GM19043 (cell line): ENCODE results near the gene NUCB1.
A peak's percentile ranks its signal among the peaks of the same experiment; 100 is the strongest.
"Not testable (repeated sequence)": the region's sequence is repeated elsewhere in the genome, so short reads cannot be mapped to it uniquely, and the experiment has no call there.

Experiments
- ATAC-seq: cut with Tn5 transposase; IDR thresholded peaks from one replicate; pipeline ENCODE4 v1.9.1; 2021; ENCODE audit warnings: low read depth; ENCODE audit not compliant: unreplicated experiment

NUCB1 gene

DNA sequence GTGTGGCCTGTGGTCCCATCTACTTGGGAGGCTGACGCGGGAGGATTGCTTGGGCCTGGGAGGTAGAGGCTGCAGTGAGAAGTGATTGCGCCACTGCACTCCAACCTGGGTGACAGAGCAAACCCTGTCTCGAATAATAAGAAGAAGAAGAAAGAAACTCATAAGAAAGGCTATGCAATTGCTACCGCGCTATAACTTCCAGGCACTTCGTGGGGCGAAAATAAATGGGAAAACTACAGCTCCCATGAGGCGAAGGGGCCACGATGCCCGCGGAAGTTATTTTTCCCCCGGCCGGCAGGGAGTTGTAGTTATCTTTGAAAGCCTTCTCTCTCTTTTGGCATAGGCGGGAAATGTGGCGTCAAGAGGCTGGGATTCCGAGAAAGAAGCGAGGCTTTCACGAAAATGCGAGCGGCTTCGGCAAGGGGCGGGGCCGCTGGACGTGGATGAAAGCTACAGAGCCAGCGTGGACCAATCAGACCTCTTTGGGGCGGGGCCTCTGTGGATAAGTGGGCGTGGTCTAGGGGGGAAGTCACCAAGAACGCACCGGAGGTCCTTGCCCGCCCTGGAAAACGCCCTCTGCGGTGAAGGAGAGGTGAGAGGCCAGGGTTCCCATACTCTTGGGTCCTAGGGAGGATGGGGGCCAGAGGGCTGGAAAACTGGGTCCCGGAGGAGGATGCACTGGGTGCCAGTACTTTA is at the start of gene NUCB1:
Gene NUCB1 (plus strand): TSS at position 532 of the 696 bp plus-strand sequence. CDS start 485 bp downstream, outside the sequence.
- peak; percentile 87 for ATAC-seq

GRCh38 chr19:48852292-48852691 is 47.8 kb upstream of the NUCB1 start:
- ATAC-seq, result no peak

DNA sequence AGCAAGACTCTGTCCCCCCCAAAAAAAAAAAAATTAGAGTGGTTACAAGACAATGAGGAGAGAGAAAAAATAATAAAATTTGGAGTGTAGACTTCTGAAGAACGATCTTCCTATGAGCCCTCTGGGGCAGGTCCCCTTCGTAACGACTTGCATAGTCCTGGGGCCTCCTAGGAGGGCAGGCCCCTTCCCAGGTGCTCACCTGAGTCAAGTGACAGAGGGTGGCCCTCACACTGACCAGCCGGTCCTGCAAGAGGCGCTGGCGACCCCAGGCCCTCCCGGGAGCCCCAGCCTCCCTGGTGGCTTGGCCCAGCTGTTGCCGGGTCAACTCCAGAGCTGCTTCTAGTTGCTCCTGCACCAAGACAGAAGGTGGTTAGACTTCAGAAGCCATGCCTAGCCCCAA is 46.6 kb upstream of the NUCB1 start:
- ATAC-seq, result no peak

- ATAC-seq, result no peak
These were observed 46.0 kb upstream of the NUCB1 start for GRCh38 chr19:48854103-48854502.

GRCh38 chr19:48856921-48857320 is 43.2 kb upstream of the NUCB1 start:
- no peak for ATAC-seq

- peak; percentile 55 for ATAC-seq
These were observed 41.0 kb upstream of the NUCB1 start for GRCh38 chr19:48858984-48859710.

DNA sequence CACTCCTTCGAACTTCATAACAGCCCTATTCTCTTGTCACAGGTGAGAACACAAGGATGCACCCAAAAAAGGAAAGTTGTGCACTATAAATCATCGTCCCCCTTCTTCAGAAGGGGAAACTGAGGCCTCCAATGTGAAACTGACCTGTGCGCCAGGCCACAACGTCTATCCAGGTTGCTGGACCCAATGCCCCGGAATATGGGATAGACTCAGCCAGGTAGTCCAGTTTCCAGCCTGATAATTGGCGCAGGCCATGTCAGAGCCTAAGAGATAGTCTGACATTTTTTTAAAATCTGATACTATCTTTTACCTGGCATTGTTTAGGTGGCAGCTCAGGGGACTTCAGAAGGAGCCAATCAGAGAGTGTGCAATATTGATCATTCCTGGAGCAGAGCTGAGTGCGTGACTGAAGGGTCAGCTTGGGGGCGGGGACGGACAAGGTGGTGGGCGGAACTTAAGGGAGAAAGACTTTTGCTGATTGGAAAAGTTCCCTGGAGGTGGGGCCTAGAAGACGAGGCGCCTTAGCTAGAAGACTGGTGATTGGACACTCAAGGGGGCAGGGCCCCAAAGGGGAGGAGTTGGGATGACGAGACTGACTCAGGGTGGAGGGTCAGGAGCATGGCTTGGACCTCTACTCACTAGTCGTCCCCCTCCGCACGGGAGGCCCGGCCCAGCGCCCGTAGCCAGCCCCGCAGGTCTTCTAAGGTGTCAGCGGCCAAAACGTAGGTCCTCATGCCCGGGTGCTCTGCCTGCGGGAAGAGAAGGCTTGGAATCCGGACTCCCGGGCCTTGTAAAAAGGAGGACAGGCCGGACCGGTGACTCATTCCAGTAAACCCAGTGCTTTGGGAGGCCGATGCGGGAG is 40.2 kb upstream of the NUCB1 start:
- peak; percentile 74 for ATAC-seq

DNA sequence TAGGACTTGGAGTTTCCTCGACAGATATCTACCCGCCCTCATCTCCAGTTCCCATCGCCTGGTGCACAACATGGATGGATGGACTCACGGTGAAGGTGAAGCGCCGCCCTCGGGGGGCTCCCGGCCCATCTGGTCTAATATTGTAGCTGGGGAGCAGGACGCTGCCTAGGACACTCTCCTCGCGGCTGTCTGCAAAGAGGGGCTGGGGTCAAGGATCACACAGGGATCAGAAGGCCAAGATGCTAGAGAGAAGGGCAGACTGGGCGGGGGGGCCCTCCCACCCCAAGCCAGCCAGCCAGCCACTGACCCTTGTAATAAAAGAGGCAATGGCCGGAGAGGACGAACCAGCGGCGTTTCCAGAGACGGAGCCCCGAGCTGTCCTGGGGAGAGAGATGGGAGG is 38.8 kb upstream of the NUCB1 start:
- ATAC-seq, result no peak

DNA sequence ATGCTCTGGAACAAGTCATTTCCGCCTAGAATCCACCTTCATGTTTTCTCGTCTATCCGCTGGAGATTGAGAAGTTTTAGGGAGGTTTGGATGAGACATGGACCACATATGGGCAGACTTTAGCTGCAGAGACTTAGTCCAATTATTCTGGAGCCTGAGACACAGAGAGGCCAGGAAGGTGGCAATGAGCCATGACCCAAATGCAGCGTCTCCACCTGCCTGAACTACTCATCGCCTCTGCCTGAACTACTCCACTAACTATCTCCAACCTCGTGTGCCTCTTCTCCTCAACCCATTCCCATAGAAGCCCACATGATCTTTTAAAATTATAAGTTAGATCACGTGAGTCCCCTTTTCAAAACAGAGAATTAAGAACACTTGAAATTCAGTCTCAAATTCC is 37.3 kb upstream of the NUCB1 start:
- ATAC-seq, result no peak

GRCh38 chr19:48866692-48867091 is 33.4 kb upstream of the NUCB1 start:
- no peak for ATAC-seq

GRCh38 chr19:48867123-48867745 is 32.9 kb upstream of the NUCB1 start:
- ATAC-seq, result no peak

DNA sequence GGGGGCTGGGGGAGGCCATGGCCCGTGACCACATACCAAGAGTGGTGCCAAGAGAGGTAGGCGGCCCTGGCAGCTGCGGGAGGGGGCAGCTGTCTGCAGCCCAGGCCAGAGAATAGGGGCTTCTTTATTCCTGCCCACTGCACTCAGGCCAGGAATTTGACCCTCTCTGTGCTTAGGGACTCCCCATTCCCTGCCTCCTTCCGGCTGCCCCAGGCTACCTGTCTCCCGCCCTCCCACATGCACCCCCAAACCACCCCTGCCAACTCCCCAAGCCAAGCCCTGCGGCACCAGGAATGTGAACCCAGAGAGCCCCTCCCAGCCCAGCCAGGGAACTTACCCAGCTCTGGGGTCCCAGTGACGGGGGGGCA is 32.4 kb upstream of the NUCB1 start:
- ATAC-seq, result no peak

DNA sequence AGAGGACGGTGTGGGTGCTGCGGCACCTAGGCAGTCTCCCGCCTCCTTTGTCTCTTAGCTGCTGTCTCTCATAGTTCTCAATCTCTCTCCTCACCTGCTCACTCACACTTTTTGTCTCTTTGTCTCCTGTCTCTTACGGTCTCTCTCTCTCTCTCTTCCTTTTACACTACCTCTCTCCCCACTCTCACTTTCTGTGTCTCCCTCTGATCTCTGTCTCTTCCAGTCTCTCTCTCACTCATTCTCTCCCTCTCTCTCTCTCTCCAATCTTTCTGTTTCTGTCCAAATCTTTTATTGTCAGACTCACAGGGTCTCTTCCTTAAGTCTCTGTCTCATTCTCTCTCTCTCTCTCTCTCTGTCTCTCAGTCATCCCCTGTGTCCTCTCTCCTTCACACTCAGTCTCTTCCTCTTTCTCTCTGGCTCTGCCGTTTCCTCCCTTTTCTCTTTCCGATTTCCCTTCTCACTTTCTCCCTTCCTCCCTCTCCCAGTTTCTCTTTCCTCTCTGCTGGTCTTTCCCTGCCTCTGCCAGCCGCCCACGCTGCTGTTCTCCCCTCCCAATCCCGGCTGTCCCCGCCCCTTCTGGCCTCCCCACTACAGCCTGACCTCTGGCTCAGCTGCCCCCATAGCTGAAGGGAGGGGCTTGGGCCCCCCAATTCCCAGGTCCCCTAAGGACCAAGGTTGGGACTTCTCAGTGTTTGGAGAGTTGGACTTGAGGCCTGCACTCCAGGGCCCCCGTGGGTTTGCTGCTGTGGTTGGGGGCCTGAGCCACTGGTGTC is 31.8 kb upstream of the NUCB1 start, which contains the start of gene PLEKHA4:
Gene PLEKHA4 (minus strand): TSS at position 504 of the 773 bp plus-strand sequence. CDS start 997 bp downstream, outside the sequence.
- no peak for ATAC-seq

GRCh38 chr19:48870048-48870447 is 30.1 kb upstream of the NUCB1 start:
- no peak for ATAC-seq

DNA sequence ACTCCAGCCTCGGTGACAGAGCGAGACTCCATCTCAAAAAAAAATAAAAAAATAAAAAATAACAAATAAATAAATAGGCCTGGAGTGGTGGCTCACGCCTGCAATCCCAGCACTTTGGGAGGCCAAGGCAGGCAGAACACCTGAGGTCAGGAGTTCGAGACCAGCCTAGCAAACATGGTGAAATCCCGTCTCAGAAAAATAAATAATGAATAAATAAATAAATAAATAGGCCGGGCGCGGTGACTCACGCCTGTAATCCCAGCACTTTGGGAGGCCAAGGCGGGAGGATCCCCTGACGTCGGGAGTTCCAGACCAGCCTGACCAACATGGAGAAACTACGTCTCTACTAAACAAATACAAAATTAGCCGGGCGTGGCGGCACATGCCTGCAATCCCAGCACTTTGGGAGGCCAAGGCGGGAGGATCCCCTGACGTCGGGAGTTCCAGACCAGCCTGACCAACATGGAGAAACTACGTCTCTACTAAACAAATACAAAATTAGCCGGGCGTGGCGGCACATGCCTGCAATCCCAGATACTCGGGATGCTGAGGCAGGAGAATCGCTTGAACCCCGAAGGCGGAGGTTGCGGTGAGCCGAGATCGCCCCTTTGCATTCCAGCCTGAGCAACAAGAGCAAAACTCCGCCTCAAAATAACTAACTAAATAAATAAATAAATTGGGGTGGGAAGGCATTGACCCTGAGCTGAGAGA is 28.5 kb upstream of the NUCB1 start:
- not testable (repeated sequence) for ATAC-seq

GRCh38 chr19:48872182-48872883 is 27.8 kb upstream of the NUCB1 start, which contains the start of gene PPP1R15A:
Gene PPP1R15A, plus strand, starts transcription at chr19:48872421. Its CDS starts 813 bp downstream, at chr19:48873234.
- peak; percentile 46 for ATAC-seq

- ATAC-seq, result no peak
These were observed 27.1 kb upstream of the NUCB1 start for GRCh38 chr19:48872884-48873475.
